ENCODE results near the gene ROBO2.

ROBO2 gene

GRCh38 chr3:77142578-77142977 is 102.7 kb downstream of the ROBO2 start:
- CTCF ChIA-PET = no interaction called here
- Histone ChIP-seq H3K4me1 (ENCODE audit: control extremely low read depth in 1 of 4, control insufficient read depth in 4 of 4, insufficient read depth in 4 of 4, low read length in 3 of 4) (no peaks in the 10 kb centered on the region), H3K27ac (ENCODE audit: insufficient read depth in 1 of 2, low read depth in 1 of 2, low read length in 2 of 2, poor library complexity in 1 of 2, severe bottlenecking in 2 of 2) (no peak overlapping the region), H3K36me3 (ENCODE audit: control insufficient read depth in 4 of 4, insufficient read depth in 4 of 4, low read length in 3 of 4) (no peaks in the 10 kb centered on the region), H3K27me3 (replicated peaks in 2 of 5; ENCODE audit: control insufficient read depth in 4 of 5, insufficient read depth in 5 of 5, low read length in 4 of 5) (no peaks in the 10 kb centered on the region), H3K9me3 (ENCODE audit: control extremely low read depth in 1 of 5, control insufficient read depth in 4 of 5, insufficient read depth in 2 of 5, low read depth in 1 of 5, low read length in 4 of 5) (no peaks in the 10 kb centered on the region), H3K4me3 (ENCODE audit: control insufficient read depth in 1 of 7, extremely low read depth in 1 of 7, insufficient read depth in 4 of 7, low read depth in 2 of 7, low read length in 6 of 7) (no peak overlapping the region)
- 83% methylated on average over 5 of the region's 6 CpGs for WGBS (ENCODE audit: insufficient coverage)
- no peak for DNase-seq
- POLR2A ChIA-PET = no interaction called here

- Histone ChIP-seq H3K4me3 (ENCODE audit: control insufficient read depth in 1 of 7, extremely low read depth in 1 of 7, insufficient read depth in 4 of 7, low read depth in 2 of 7, low read length in 6 of 7) (no peak overlapping the region), H3K27ac (ENCODE audit: insufficient read depth in 1 of 2, low read depth in 1 of 2, low read length in 2 of 2, poor library complexity in 1 of 2, severe bottlenecking in 2 of 2) (no peak overlapping the region), H3K27me3 (replicated peaks in 2 of 5; ENCODE audit: control insufficient read depth in 4 of 5, insufficient read depth in 5 of 5, low read length in 4 of 5) (no peaks in the 10 kb centered on the region), H3K4me1 (ENCODE audit: control extremely low read depth in 1 of 4, control insufficient read depth in 4 of 4, insufficient read depth in 4 of 4, low read length in 3 of 4) (no peaks in the 10 kb centered on the region), H3K36me3 (ENCODE audit: control insufficient read depth in 4 of 4, insufficient read depth in 4 of 4, low read length in 3 of 4) (no peaks in the 10 kb centered on the region), H3K9me3 (ENCODE audit: control extremely low read depth in 1 of 5, control insufficient read depth in 4 of 5, insufficient read depth in 2 of 5, low read depth in 1 of 5, low read length in 4 of 5) (no peaks in the 10 kb centered on the region)
- POLR2A ChIA-PET = no interaction called here
- CTCF ChIA-PET = no interaction called here
- DNase-seq = no peak
- WGBS (ENCODE audit: insufficient coverage) = 62% methylated on average over 5 of the region's 7 CpGs
Observed at GRCh38 chr3:77146004-77146403, 106.1 kb downstream of the ROBO2 start.

- no peaks in the 10 kb centered on the region for H3K36me3 ChIP-seq (ENCODE audit: control insufficient read depth in 4 of 4, insufficient read depth in 4 of 4, low read length in 3 of 4)
- H3K4me1 ChIP-seq (ENCODE audit: control extremely low read depth in 1 of 4, control insufficient read depth in 4 of 4, insufficient read depth in 4 of 4, low read length in 3 of 4) = no peaks in the 10 kb centered on the region
- H3K27me3 ChIP-seq (replicated peaks in 2 of 5; ENCODE audit: control insufficient read depth in 4 of 5, insufficient read depth in 5 of 5, low read length in 4 of 5) = no peaks in the 10 kb centered on the region
- WGBS (ENCODE audit: insufficient coverage) = no CpG with 5 or more reads among the region's 8 CpGs
- CTCF ChIA-PET = no interaction called here
- H3K9me3 ChIP-seq (ENCODE audit: control extremely low read depth in 1 of 5, control insufficient read depth in 4 of 5, insufficient read depth in 2 of 5, low read depth in 1 of 5, low read length in 4 of 5) = no peaks in the 10 kb centered on the region
- no peak for DNase-seq
- POLR2A ChIA-PET = no interaction called here
- H3K27ac ChIP-seq (ENCODE audit: insufficient read depth in 1 of 2, low read depth in 1 of 2, low read length in 2 of 2, poor library complexity in 1 of 2, severe bottlenecking in 2 of 2) = no peak overlapping the region
- H3K4me3 ChIP-seq (ENCODE audit: control insufficient read depth in 1 of 7, extremely low read depth in 1 of 7, insufficient read depth in 4 of 7, low read depth in 2 of 7, low read length in 6 of 7) = no peak overlapping the region
Observed at GRCh38 chr3:77147836-77148578, 108.1 kb downstream of the ROBO2 start.

GRCh38 chr3:77149382-77149781 is 109.5 kb downstream of the ROBO2 start:
- Histone ChIP-seq H3K4me3 (ENCODE audit: control insufficient read depth in 1 of 7, extremely low read depth in 1 of 7, insufficient read depth in 4 of 7, low read depth in 2 of 7, low read length in 6 of 7) (no peak overlapping the region), H3K4me1 (ENCODE audit: control extremely low read depth in 1 of 4, control insufficient read depth in 4 of 4, insufficient read depth in 4 of 4, low read length in 3 of 4) (no peaks in the 10 kb centered on the region), H3K27ac (ENCODE audit: insufficient read depth in 1 of 2, low read depth in 1 of 2, low read length in 2 of 2, poor library complexity in 1 of 2, severe bottlenecking in 2 of 2) (no peak overlapping the region), H3K27me3 (replicated peaks in 2 of 5; ENCODE audit: control insufficient read depth in 4 of 5, insufficient read depth in 5 of 5, low read length in 4 of 5) (no peaks in the 10 kb centered on the region), H3K9me3 (ENCODE audit: control extremely low read depth in 1 of 5, control insufficient read depth in 4 of 5, insufficient read depth in 2 of 5, low read depth in 1 of 5, low read length in 4 of 5) (no peaks in the 10 kb centered on the region), H3K36me3 (ENCODE audit: control insufficient read depth in 4 of 4, insufficient read depth in 4 of 4, low read length in 3 of 4) (no peaks in the 10 kb centered on the region)
- WGBS (ENCODE audit: insufficient coverage) = 100% methylated on average over 1 of the region's 2 CpGs
- POLR2A ChIA-PET = no interaction called here
- DNase-seq = no peak
- CTCF ChIA-PET = no interaction called here

GRCh38 chr3:77150028-77150427 is 110.1 kb downstream of the ROBO2 start:
- Histone ChIP-seq H3K9me3 (ENCODE audit: control extremely low read depth in 1 of 5, control insufficient read depth in 4 of 5, insufficient read depth in 2 of 5, low read depth in 1 of 5, low read length in 4 of 5) (no peaks in the 10 kb centered on the region), H3K36me3 (ENCODE audit: control insufficient read depth in 4 of 4, insufficient read depth in 4 of 4, low read length in 3 of 4) (no peaks in the 10 kb centered on the region), H3K4me3 (ENCODE audit: control insufficient read depth in 1 of 7, extremely low read depth in 1 of 7, insufficient read depth in 4 of 7, low read depth in 2 of 7, low read length in 6 of 7) (no peak overlapping the region), H3K27me3 (replicated peaks in 2 of 5; ENCODE audit: control insufficient read depth in 4 of 5, insufficient read depth in 5 of 5, low read length in 4 of 5) (no peaks in the 10 kb centered on the region), H3K27ac (ENCODE audit: insufficient read depth in 1 of 2, low read depth in 1 of 2, low read length in 2 of 2, poor library complexity in 1 of 2, severe bottlenecking in 2 of 2) (no peak overlapping the region), H3K4me1 (ENCODE audit: control extremely low read depth in 1 of 4, control insufficient read depth in 4 of 4, insufficient read depth in 4 of 4, low read length in 3 of 4) (no peaks in the 10 kb centered on the region)
- 95% methylated on average over 6 of the region's 7 CpGs for WGBS (ENCODE audit: insufficient coverage)
- DNase-seq = no peak
- ChIA-PET POLR2A (no interaction called here), CTCF (no interaction called here)

- H3K27me3 ChIP-seq (replicated peaks in 2 of 5; ENCODE audit: control insufficient read depth in 4 of 5, insufficient read depth in 5 of 5, low read length in 4 of 5) = no peaks in the 10 kb centered on the region
- no peak overlapping the region for H3K27ac ChIP-seq (ENCODE audit: insufficient read depth in 1 of 2, low read depth in 1 of 2, low read length in 2 of 2, poor library complexity in 1 of 2, severe bottlenecking in 2 of 2)
- no peaks in the 10 kb centered on the region for H3K36me3 ChIP-seq (ENCODE audit: control insufficient read depth in 4 of 4, insufficient read depth in 4 of 4, low read length in 3 of 4)
- no peaks in the 10 kb centered on the region for H3K9me3 ChIP-seq (ENCODE audit: control extremely low read depth in 1 of 5, control insufficient read depth in 4 of 5, insufficient read depth in 2 of 5, low read depth in 1 of 5, low read length in 4 of 5)
- POLR2A ChIA-PET = no interaction called here
- H3K4me3 ChIP-seq (ENCODE audit: control insufficient read depth in 1 of 7, extremely low read depth in 1 of 7, insufficient read depth in 4 of 7, low read depth in 2 of 7, low read length in 6 of 7) = no peak overlapping the region
- no peak for DNase-seq
- CTCF ChIA-PET = no interaction called here
- no peaks in the 10 kb centered on the region for H3K4me1 ChIP-seq (ENCODE audit: control extremely low read depth in 1 of 4, control insufficient read depth in 4 of 4, insufficient read depth in 4 of 4, low read length in 3 of 4)
Observed at GRCh38 chr3:77150759-77151158, 110.9 kb downstream of the ROBO2 start.

GRCh38 chr3:77158730-77159581 is 119.1 kb downstream of the ROBO2 start:
- H3K9me3 ChIP-seq (ENCODE audit: control extremely low read depth in 1 of 5, control insufficient read depth in 4 of 5, insufficient read depth in 2 of 5, low read depth in 1 of 5, low read length in 4 of 5) = no peaks in the 10 kb centered on the region
- H3K4me1 ChIP-seq (ENCODE audit: control extremely low read depth in 1 of 4, control insufficient read depth in 4 of 4, insufficient read depth in 4 of 4, low read length in 3 of 4) = no peaks in the 10 kb centered on the region
- CTCF ChIA-PET = no interaction called here
- 93% methylated on average over 5 of the region's 5 CpGs for WGBS (ENCODE audit: insufficient coverage)
- H3K36me3 ChIP-seq (ENCODE audit: control insufficient read depth in 4 of 4, insufficient read depth in 4 of 4, low read length in 3 of 4) = no peaks in the 10 kb centered on the region
- no peak overlapping the region for H3K27ac ChIP-seq (ENCODE audit: insufficient read depth in 1 of 2, low read depth in 1 of 2, low read length in 2 of 2, poor library complexity in 1 of 2, severe bottlenecking in 2 of 2)
- H3K27me3 ChIP-seq (replicated peaks in 2 of 5; ENCODE audit: control insufficient read depth in 4 of 5, insufficient read depth in 5 of 5, low read length in 4 of 5) = no peaks in the 10 kb centered on the region
- no peak overlapping the region for H3K4me3 ChIP-seq (ENCODE audit: control insufficient read depth in 1 of 7, extremely low read depth in 1 of 7, insufficient read depth in 4 of 7, low read depth in 2 of 7, low read length in 6 of 7)
- POLR2A ChIA-PET = no interaction called here
- DNase-seq = no peak

All from common myeloid progenitor, CD34-positive (primary cell).